CD8-positive, alpha-beta memory T cell (primary cell): Measurements from ENCODE around the gene ANKIB1. TPM values are rescaled to one million over a fixed set of nuclear protein-coding genes. Genes with fewer than 3 reads are reported as not detected.
"Not testable (repeated sequence)": the region's sequence is repeated elsewhere in the genome, so short reads cannot be mapped to it uniquely, and the experiment has no call there.

Experiments used
- CTCF ChIA-PET: fragments of 350-600 bp; sonication (Branson Sonifier 250); formaldehyde crosslinking; loops from one replicate; lab custom pipeline; 2021; ENCODE audit warnings: antibody characterized with exemption; lab: Charles Lee
- POLR2A ChIA-PET: fragments of 350-600 bp; sonication (Branson Sonifier 250); formaldehyde crosslinking; loops from one replicate; lab custom pipeline; 2021; ENCODE audit warnings: antibody characterized with exemption; lab: Charles Lee
- DNase-seq, 5 donors: peaks; one replicate each; pipeline versions ENCODE4 v3.0.0 to v3.0.0-alpha.2; 2020 to 2022; ENCODE audit warnings: mixed read lengths in 1 of 5
- H3K27ac ChIP-seq: one replicate; pipeline ENCODE4 v1.7.0; 2013; ENCODE audit warnings: low read depth, mild to moderate bottlenecking, low read length, moderate library complexity
- H3K27me3 ChIP-seq: 2 replicates; pipeline ENCODE4 v1.7.0; 2013; ENCODE audit warnings: low read length, mild to moderate bottlenecking; ENCODE audit not compliant: insufficient read depth, poor library complexity, severe bottlenecking
- H3K36me3 ChIP-seq: 2 replicates; pipeline ENCODE4 v1.7.0; 2013; ENCODE audit warnings: mild to moderate bottlenecking, low read length, moderate library complexity; ENCODE audit not compliant: insufficient read depth
- H3K4me1 ChIP-seq: 2 replicates; pipeline ENCODE4 v1.7.0; 2013; ENCODE audit warnings: mild to moderate bottlenecking, low read length, moderate library complexity; ENCODE audit not compliant: insufficient read depth
- H3K4me3 ChIP-seq: 2 replicates; pipeline ENCODE4 v1.7.0; 2013; ENCODE audit warnings: mild to moderate bottlenecking, low read length
- H3K9me3 ChIP-seq: 2 replicates; pipeline ENCODE4 v1.7.0; 2013; ENCODE audit warnings: mild to moderate bottlenecking, low read length
- H3K27ac Mint-ChIP-seq, 8 donors: one replicate each; pipeline ENCODE4 v1.8.0; 2020 to 2021; ENCODE audit warnings: mixed read lengths in 8 of 8, mild to moderate bottlenecking in 6 of 8, inconsistent platforms in 3 of 8, moderate library complexity in 3 of 8
- H3K27me3 Mint-ChIP-seq, 2 donors: one replicate each; pipeline ENCODE4 v1.8.0; 2020 to 2021; ENCODE audit warnings: mixed read lengths in 2 of 2, mild to moderate bottlenecking in 1 of 2, moderate library complexity in 1 of 2
- H3K36me3 Mint-ChIP-seq, 3 donors: one replicate each; pipeline ENCODE4 v1.8.0; 2020 to 2021; ENCODE audit warnings: mixed read lengths in 3 of 3, inconsistent platforms in 1 of 3, mild to moderate bottlenecking in 1 of 3
- H3K4me1 Mint-ChIP-seq, 3 donors: one replicate each; pipeline ENCODE4 v1.8.0; 2020 to 2021; ENCODE audit warnings: mixed read lengths in 3 of 3, inconsistent platforms in 1 of 3, mild to moderate bottlenecking in 1 of 3
- H3K4me3 Mint-ChIP-seq, 7 donors: one replicate each; pipeline ENCODE4 v1.8.0; 2020 to 2021; ENCODE audit warnings: mixed read lengths in 7 of 7, mild to moderate bottlenecking in 6 of 7, moderate library complexity in 4 of 7, inconsistent platforms in 2 of 7
- H3K9me3 Mint-ChIP-seq, 5 donors: one replicate each; pipeline ENCODE4 v1.8.0; 2020 to 2022; ENCODE audit warnings: mixed read lengths in 5 of 5, mild to moderate bottlenecking in 3 of 5, moderate library complexity in 2 of 5, inconsistent platforms in 1 of 5
- polyA plus RNA-seq: library from polyadenylated mRNA; unstranded; fragments of 300-500 nt; fragmentation: Illumina TruSeq; gene quantifications from one replicate; pipeline ENCODE4 v1.2.3, GENCODE V29; 2021
- total RNA-seq, 2 experiments: library from RNA; stranded (reverse); gene quantifications; one replicate each; pipeline ENCODE4 v1.2.3, GENCODE V29; 2021

ANKIB1 gene
- total and polyA plus RNA-seq, 3 experiments from 2014 or later: 7.8 to 44.7 (median 42.7) TPM

DNA sequence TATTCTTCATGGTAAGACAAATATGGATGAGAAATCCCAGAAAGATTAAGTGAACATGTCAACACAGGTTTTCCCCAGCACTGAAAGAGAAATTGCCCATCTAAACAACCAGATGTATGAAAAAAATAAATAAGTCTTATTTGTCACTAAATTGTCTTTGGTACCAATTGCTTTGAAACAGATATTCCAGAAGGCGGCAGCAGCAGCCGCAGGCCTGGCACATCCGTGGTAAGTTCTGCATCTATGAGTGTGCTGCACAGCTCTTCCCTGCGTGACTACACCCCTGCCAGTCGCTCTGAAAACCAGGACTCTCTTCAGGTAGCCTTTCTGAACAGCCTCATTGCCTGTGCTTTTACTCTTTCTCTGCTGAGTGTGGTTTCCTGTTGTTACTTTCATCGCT, 151.8 kb downstream of the ANKIB1 start:
- DNase-seq: no peak
- Mint-ChIP-seq H3K4me3 (no peak overlapping the region), H3K27me3 (no peaks in the 10 kb centered on the region), H3K27ac (peak overlapping the region in 1 of 8 donors; percentile 29), H3K4me1 (peaks cover 0 to 1% (median 0%) of the 10 kb centered on the region in 3 donors), H3K36me3 (peaks cover 0 to 46% (median 20%) of the 10 kb centered on the region in 3 donors), H3K9me3 (no peaks in the 10 kb centered on the region)
- no peaks in the 10 kb centered on the region for H3K9me3 ChIP-seq
- POLR2A ChIA-PET: no interaction called here
- H3K27me3 ChIP-seq: no peaks in the 10 kb centered on the region
- no peaks in the 10 kb centered on the region for H3K4me1 ChIP-seq
- CTCF ChIA-PET: no interaction called here
- H3K27ac ChIP-seq: no peak overlapping the region
- H3K4me3 ChIP-seq: no peak overlapping the region
- H3K36me3 ChIP-seq: peaks cover 20% of the 10 kb centered on the region

DNA sequence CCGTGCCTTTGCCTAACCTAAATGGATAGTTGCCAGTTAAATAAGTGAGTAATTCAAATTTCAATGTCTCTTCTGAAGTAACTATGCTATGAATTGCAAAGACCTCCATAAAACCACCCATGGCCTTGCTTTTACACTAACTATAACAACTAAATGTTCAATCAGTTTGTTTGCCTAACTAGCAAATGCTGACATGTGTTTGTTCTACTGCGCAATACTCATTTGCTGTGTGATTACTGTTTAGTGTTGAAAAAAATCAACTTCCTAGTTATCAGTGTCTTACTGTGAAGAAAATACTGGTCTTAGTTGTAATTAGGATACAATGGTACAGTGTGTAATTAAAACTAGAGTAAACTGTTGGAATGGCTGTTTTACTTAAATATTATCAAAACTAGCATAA, 154.2 kb downstream of the ANKIB1 start:
- no peak for DNase-seq
- Mint-ChIP-seq H3K4me3 (no peak overlapping the region), H3K27me3 (no peaks in the 10 kb centered on the region), H3K36me3 (peaks cover 0 to 40% (median 20%) of the 10 kb centered on the region in 3 donors), H3K4me1 (peaks cover 15 to 24% (median 16%) of the 10 kb centered on the region in 3 donors), H3K27ac (no peak overlapping the region), H3K9me3 (no peaks in the 10 kb centered on the region)
- ChIA-PET POLR2A (no interaction called here), CTCF (no interaction called here)
- Histone ChIP-seq H3K4me1 (peaks cover 15% of the 10 kb centered on the region), H3K36me3 (peaks cover 20% of the 10 kb centered on the region), H3K27ac (no peak overlapping the region), H3K9me3 (no peaks in the 10 kb centered on the region), H3K4me3 (no peak overlapping the region), H3K27me3 (no peaks in the 10 kb centered on the region)

DNA sequence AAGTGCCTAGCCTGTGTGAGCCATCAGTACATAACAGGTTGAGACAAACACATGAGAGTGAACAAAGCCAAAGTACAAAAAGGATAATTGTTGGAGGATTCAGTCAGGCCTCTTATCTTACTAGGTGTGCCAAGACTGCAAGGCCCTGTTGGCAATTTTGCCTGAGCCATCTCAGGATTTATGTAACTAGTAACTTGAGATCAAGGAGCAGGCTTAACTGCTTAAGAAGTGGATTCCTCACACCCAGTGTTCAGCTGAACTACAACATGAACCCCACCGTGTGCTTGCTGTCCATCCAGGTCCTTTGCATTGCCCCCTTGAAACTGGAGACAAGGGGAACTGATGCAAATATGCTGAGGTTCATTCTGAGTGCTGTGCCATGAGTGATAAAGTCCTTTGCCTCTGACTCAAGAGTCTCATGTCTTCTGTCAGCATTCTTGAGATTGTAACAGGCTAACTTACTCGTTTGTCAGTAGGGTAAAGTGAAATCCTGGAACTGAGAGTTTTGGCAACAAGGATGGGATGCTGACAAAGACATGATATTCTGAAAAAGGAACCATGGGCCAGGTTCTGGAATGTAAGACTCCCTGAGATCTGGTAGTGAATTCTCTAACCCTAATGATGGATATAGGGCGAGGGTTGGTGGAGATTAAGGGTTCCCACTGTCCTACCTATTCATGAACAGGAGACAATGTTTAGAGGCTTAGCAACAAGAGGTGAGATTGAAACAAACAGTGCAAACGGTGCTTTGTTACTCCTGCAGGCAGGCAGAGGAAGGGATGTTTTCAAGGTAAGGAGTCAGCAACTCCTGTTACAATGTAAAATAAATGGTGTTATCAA, 157.4 kb downstream of the ANKIB1 start:
- ChIA-PET CTCF (no interaction called here), POLR2A (no interaction called here)
- peaks cover 16% of the 10 kb centered on the region for H3K36me3 ChIP-seq
- H3K4me1 ChIP-seq: peaks cover 15% of the 10 kb centered on the region
- Mint-ChIP-seq H3K4me3 (peak overlapping the region in 5 of 7 donors; percentile 18 to 68 (median 46)), H3K27ac (peak overlapping the region in 5 of 8 donors; percentile 7 to 81 (median 42)), H3K27me3 (no peaks in the 10 kb centered on the region), H3K9me3 (no peaks in the 10 kb centered on the region), H3K4me1 (peaks cover 15 to 24% (median 16%) of the 10 kb centered on the region in 3 donors), H3K36me3 (peaks cover 0 to 19% (median 13%) of the 10 kb centered on the region in 3 donors)
- H3K9me3 ChIP-seq: no peaks in the 10 kb centered on the region
- H3K27me3 ChIP-seq: no peaks in the 10 kb centered on the region
- H3K27ac ChIP-seq: no peak overlapping the region
- H3K4me3 ChIP-seq: no peak overlapping the region
- no peak for DNase-seq

DNA sequence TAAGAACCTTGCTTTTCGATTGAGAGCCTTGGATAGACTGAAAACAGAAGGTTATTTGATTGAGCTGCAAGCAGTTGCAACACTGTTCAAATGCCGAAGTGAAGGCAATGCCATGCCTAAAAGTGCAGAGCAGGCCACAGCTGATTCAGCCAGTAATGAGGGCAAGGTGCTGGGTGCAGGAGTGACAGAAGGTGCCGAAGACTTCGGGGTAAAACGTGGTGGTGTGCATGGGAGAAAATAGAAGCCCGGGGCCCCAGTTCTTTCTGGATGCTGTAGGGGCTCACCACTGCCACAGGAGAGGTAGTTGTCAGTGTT, 157.9 kb downstream of the ANKIB1 start:
- Histone ChIP-seq H3K27ac (no peak overlapping the region), H3K4me3 (no peak overlapping the region), H3K4me1 (peaks cover 15% of the 10 kb centered on the region), H3K9me3 (no peaks in the 10 kb centered on the region), H3K27me3 (no peaks in the 10 kb centered on the region), H3K36me3 (peaks cover 10% of the 10 kb centered on the region)
- Mint-ChIP-seq H3K9me3 (no peaks in the 10 kb centered on the region), H3K4me1 (peaks cover 15 to 24% (median 16%) of the 10 kb centered on the region in 3 donors), H3K4me3 (peak overlapping the region in 5 of 7 donors; percentile 18 to 78 (median 50)), H3K36me3 (peaks cover 0 to 13% (median 7%) of the 10 kb centered on the region in 3 donors), H3K27me3 (no peaks in the 10 kb centered on the region), H3K27ac (peak overlapping the region in 5 of 8 donors; percentile 25 to 81 (median 29))
- CTCF ChIA-PET: interaction anchor here (1.7 kb wide), 1 partner anchor 43 kb away, joined by 5 read pairs; the partner anchor contains the start of gene GATAD1
- POLR2A ChIA-PET: no interaction called here
- no peak for DNase-seq

DNA sequence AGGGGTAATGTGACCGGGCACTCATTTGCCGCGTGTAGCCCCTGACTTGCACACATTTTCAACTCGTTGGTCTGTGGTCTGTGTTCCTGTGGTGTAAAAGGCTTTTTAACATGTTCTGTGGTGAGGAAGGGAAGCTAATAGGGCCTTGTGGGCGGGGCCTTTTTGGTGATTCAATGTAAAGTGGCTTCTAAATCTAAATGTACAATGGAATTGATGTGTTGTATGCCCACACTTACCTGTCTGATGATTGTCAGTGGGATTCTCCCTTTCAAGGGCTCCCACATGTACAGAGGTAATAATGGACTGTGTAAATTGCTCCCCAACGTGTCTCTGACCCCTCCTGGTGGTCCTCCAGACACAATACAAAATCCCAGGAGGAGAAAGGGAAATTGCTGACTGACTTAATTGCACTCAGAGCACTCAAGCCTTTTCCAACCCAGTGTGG, 158.4 kb downstream of the ANKIB1 start:
- CTCF ChIA-PET: interaction anchor here (1.2 to 1.7 kb wide), 2 partner anchors 20 to 43 kb away, joined by 5 to 6 read pairs; partner anchors contain the start of gene GATAD1
- DNase-seq: peak in 3 of 5 donors; percentile 26 to 64 (median 43)
- no peaks in the 10 kb centered on the region for H3K9me3 ChIP-seq
- H3K27me3 ChIP-seq: no peaks in the 10 kb centered on the region
- Mint-ChIP-seq H3K4me3 (peak overlapping the region in 6 of 7 donors; percentile 9 to 78 (median 48)), H3K27me3 (no peaks in the 10 kb centered on the region), H3K27ac (peak overlapping the region in 6 of 8 donors; percentile 8 to 29 (median 21)), H3K36me3 (peaks cover 0 to 9% (median 6%) of the 10 kb centered on the region in 3 donors), H3K9me3 (no peaks in the 10 kb centered on the region), H3K4me1 (peaks cover 15 to 24% (median 16%) of the 10 kb centered on the region in 3 donors)
- peaks cover 5% of the 10 kb centered on the region for H3K36me3 ChIP-seq
- POLR2A ChIA-PET: no interaction called here
- H3K27ac ChIP-seq: no peak overlapping the region
- H3K4me1 ChIP-seq: peaks cover 15% of the 10 kb centered on the region
- no peak overlapping the region for H3K4me3 ChIP-seq

DNA sequence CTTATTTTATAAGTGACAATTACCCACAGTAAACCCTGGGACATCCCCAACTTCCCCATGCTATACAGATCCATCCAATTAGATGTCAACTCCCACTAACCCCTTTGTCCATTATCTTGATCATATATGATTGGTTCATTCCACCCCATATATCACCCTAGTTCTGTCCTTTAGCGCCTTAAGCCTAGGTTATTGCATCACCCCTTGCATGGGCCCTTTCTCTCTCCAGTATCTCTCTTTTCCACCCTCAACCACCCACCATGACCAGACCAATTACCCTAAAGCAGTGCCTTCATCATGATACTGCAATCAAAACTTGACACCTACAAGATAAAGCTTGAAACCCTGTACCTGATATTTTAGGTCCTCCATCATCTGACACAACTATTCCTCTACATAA, 163.6 kb downstream of the ANKIB1 start:
- Mint-ChIP-seq H3K4me3 (no peak overlapping the region), H3K9me3 (peaks cover 0 to 2% (median 0%) of the 10 kb centered on the region in 5 donors), H3K36me3 (no peaks in the 10 kb centered on the region), H3K4me1 (peaks cover 1 to 5% (median 2%) of the 10 kb centered on the region in 3 donors), H3K27me3 (peaks cover 18 to 22% of the 10 kb centered on the region in 2 donors), H3K27ac (no peak overlapping the region)
- H3K4me1 ChIP-seq: peaks cover 1% of the 10 kb centered on the region
- no peak overlapping the region for H3K4me3 ChIP-seq
- no peak for DNase-seq
- ChIA-PET POLR2A (no interaction called here), CTCF (no interaction called here)
- no peaks in the 10 kb centered on the region for H3K36me3 ChIP-seq
- H3K9me3 ChIP-seq: no peaks in the 10 kb centered on the region
- no peaks in the 10 kb centered on the region for H3K27me3 ChIP-seq
- H3K27ac ChIP-seq: no peak overlapping the region

DNA sequence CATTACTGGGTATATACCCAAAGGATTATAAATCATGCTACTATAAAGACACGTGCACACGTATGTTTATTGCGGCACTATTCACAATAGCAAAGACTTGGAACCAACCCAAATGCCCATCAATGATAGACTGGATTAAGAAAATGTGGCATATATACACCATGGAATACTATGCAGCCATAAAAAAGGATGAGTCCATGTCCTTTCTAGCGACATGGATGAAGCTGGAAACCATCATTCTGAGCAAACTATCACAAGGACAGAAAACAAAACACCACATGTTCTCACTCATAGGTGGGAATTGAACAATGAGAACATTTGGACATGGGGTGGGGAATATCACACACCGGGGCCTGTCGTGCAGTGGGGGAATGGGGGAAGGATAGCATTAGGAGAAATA, 164.4 kb downstream of the ANKIB1 start:
- H3K27me3 ChIP-seq, H3K27ac ChIP-seq, H3K9me3 ChIP-seq, H3K9me3 Mint-ChIP-seq, H3K36me3 ChIP-seq, H3K4me3 ChIP-seq, H3K36me3 Mint-ChIP-seq, POLR2A ChIA-PET, CTCF ChIA-PET, H3K4me3 Mint-ChIP-seq, DNase-seq, H3K4me1 Mint-ChIP-seq, H3K27ac Mint-ChIP-seq, H3K4me1 ChIP-seq: not testable (repeated sequence)
- H3K27me3 Mint-ChIP-seq: peaks cover 18 to 22% of the 10 kb centered on the region in 2 donors

DNA sequence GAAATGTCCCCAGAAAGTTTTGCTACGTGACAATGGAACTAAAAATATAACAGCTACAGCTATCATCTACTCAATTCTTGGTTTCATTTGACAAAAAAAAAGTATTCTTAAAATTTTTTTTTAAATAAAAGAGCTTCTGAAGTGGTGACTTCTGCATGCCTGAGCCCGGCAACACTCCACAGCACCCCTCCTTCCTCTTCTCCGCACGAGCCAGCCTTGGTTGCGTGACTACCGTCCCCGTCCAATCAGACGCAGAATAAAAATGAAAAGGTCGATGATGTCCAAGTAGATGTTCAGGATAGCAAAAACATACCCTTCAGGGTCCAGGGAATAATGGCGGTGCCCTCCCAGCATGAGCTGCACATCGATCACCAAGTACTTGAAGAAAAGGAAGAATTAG, 167.0 kb downstream of the ANKIB1 start:
- no peaks in the 10 kb centered on the region for H3K9me3 ChIP-seq
- Mint-ChIP-seq H3K27ac (no peak overlapping the region), H3K36me3 (no peaks in the 10 kb centered on the region), H3K9me3 (peaks cover 0 to 2% (median 0%) of the 10 kb centered on the region in 5 donors), H3K4me3 (no peak overlapping the region), H3K27me3 (peaks cover 18 to 22% of the 10 kb centered on the region in 2 donors), H3K4me1 (no peaks in the 10 kb centered on the region)
- no peak overlapping the region for H3K27ac ChIP-seq
- H3K27me3 ChIP-seq: no peaks in the 10 kb centered on the region
- CTCF ChIA-PET: interaction anchor here (0.7 to 1.7 kb wide), 5 partner anchors 12 to 234 kb away, joined by 3 to 5 read pairs (median 4); partner anchors contain the start of genes GATAD1 and LRRD1
- no peaks in the 10 kb centered on the region for H3K36me3 ChIP-seq
- DNase-seq: no peak
- H3K4me3 ChIP-seq: no peak overlapping the region
- POLR2A ChIA-PET: no interaction called here
- no peaks in the 10 kb centered on the region for H3K4me1 ChIP-seq
